ENCODE measurements around the gene MAST2.

Gene MAST2

GRCh38 chr1:45803299-45803780 lies at the start of gene MAST2:
MAST2 (plus strand) TSS chr1:45803612; CDS start chr1:45803896, 284 bp downstream.
- peak within 1 kb of the TSS; percentile 97 for H2AFZ ChIP-seq (ENCODE audit: low read depth, low read length)
- peaks cover 25% of the 10 kb centered on the region for H3K4me1 ChIP-seq (ENCODE audit: insufficient read depth, low read length)
- peaks cover 15% of the 10 kb centered on the region for H3K36me3 ChIP-seq (ENCODE audit: insufficient read depth, low read length)
- H3K27me3 ChIP-seq (ENCODE audit: insufficient read depth, low read length), result no peaks in the 10 kb centered on the region
- H3K9me3 ChIP-seq (ENCODE audit: low read length), result no peaks in the 10 kb centered on the region
- peak within 1 kb of the TSS; percentile 100 for H3K4me3 ChIP-seq (ENCODE audit: low read length)

- H3K9me3 ChIP-seq (ENCODE audit: low read length), result peaks cover 7% of the 10 kb centered on the region
- H3K27me3 ChIP-seq (ENCODE audit: insufficient read depth, low read length), result peaks cover 18% of the 10 kb centered on the region
- no peak overlapping the region for H2AFZ ChIP-seq (ENCODE audit: low read depth, low read length)
- no peaks in the 10 kb centered on the region for H3K36me3 ChIP-seq (ENCODE audit: insufficient read depth, low read length)
- no peak overlapping the region for H3K4me3 ChIP-seq (ENCODE audit: low read length)
- H3K4me1 ChIP-seq (ENCODE audit: insufficient read depth, low read length), result no peaks in the 10 kb centered on the region
These were observed 47.7 kb upstream of the MAST2 start for GRCh38 chr1:45755697-45756096.

GRCh38 chr1:45762291-45762690 lies 41.1 kb upstream of the MAST2 start:
- Histone ChIP-seq H3K36me3 (ENCODE audit: insufficient read depth, low read length) (no peaks in the 10 kb centered on the region), H2AFZ (ENCODE audit: low read depth, low read length) (no peak overlapping the region), H3K4me1 (ENCODE audit: insufficient read depth, low read length) (no peaks in the 10 kb centered on the region), H3K27me3 (ENCODE audit: insufficient read depth, low read length) (peaks cover 18% of the 10 kb centered on the region), H3K4me3 (ENCODE audit: low read length) (no peak overlapping the region), H3K9me3 (ENCODE audit: low read length) (peaks cover 3% of the 10 kb centered on the region)

- Histone ChIP-seq H3K4me1 (ENCODE audit: insufficient read depth, low read length) (no peaks in the 10 kb centered on the region), H2AFZ (ENCODE audit: low read depth, low read length) (no peak overlapping the region)
These were observed 37.2 kb upstream of the MAST2 start for GRCh38 chr1:45765999-45766792.

GRCh38 chr1:45767035-45767434 lies 36.4 kb upstream of the MAST2 start:
- Histone ChIP-seq H3K27me3 (ENCODE audit: insufficient read depth, low read length) (no peaks in the 10 kb centered on the region), H3K4me1 (ENCODE audit: insufficient read depth, low read length) (no peaks in the 10 kb centered on the region), H3K9me3 (ENCODE audit: low read length) (no peaks in the 10 kb centered on the region), H3K36me3 (ENCODE audit: insufficient read depth, low read length) (no peaks in the 10 kb centered on the region), H2AFZ (ENCODE audit: low read depth, low read length) (no peak overlapping the region), H3K4me3 (ENCODE audit: low read length) (no peak overlapping the region)

More at GRCh38 chr1:45765999-45766792, 37.2 kb upstream of the MAST2 start:
- Histone ChIP-seq H3K9me3 (ENCODE audit: low read length) (no peaks in the 10 kb centered on the region), H3K27me3 (ENCODE audit: insufficient read depth, low read length) (no peaks in the 10 kb centered on the region), H3K36me3 (ENCODE audit: insufficient read depth, low read length) (no peaks in the 10 kb centered on the region), H3K4me3 (ENCODE audit: low read length) (no peak overlapping the region)

GRCh38 chr1:45769261-45769932 lies 34.0 kb upstream of the MAST2 start:
- H3K36me3 ChIP-seq (ENCODE audit: insufficient read depth, low read length), result no peaks in the 10 kb centered on the region
- H3K4me3 ChIP-seq (ENCODE audit: low read length), result no peak overlapping the region
- no peaks in the 10 kb centered on the region for H3K4me1 ChIP-seq (ENCODE audit: insufficient read depth, low read length)
- H2AFZ ChIP-seq (ENCODE audit: low read depth, low read length), result no peak overlapping the region
- H3K27me3 ChIP-seq (ENCODE audit: insufficient read depth, low read length), result no peaks in the 10 kb centered on the region
- no peaks in the 10 kb centered on the region for H3K9me3 ChIP-seq (ENCODE audit: low read length)

- H3K27me3 ChIP-seq (ENCODE audit: insufficient read depth, low read length), result no peaks in the 10 kb centered on the region
- H3K4me3 ChIP-seq (ENCODE audit: low read length), result no peak overlapping the region
- H2AFZ ChIP-seq (ENCODE audit: low read depth, low read length), result no peak overlapping the region
- H3K36me3 ChIP-seq (ENCODE audit: insufficient read depth, low read length), result no peaks in the 10 kb centered on the region
- H3K9me3 ChIP-seq (ENCODE audit: low read length), result no peaks in the 10 kb centered on the region
- no peaks in the 10 kb centered on the region for H3K4me1 ChIP-seq (ENCODE audit: insufficient read depth, low read length)
These were observed 30.4 kb upstream of the MAST2 start for GRCh38 chr1:45772971-45773370.

- no peak overlapping the region for H3K4me3 ChIP-seq (ENCODE audit: low read length)
- no peak overlapping the region for H2AFZ ChIP-seq (ENCODE audit: low read depth, low read length)
- H3K36me3 ChIP-seq (ENCODE audit: insufficient read depth, low read length), result no peaks in the 10 kb centered on the region
- H3K4me1 ChIP-seq (ENCODE audit: insufficient read depth, low read length), result no peaks in the 10 kb centered on the region
- H3K27me3 ChIP-seq (ENCODE audit: insufficient read depth, low read length), result no peaks in the 10 kb centered on the region
- no peaks in the 10 kb centered on the region for H3K9me3 ChIP-seq (ENCODE audit: low read length)
These were observed 27.6 kb upstream of the MAST2 start for GRCh38 chr1:45775794-45776193.

GRCh38 chr1:45785583-45785982 lies 17.8 kb upstream of the MAST2 start:
- Histone ChIP-seq H3K27me3 (ENCODE audit: insufficient read depth, low read length) (peaks cover 2% of the 10 kb centered on the region), H3K4me3 (ENCODE audit: low read length) (no peak overlapping the region), H3K36me3 (ENCODE audit: insufficient read depth, low read length) (no peaks in the 10 kb centered on the region), H3K9me3 (ENCODE audit: low read length) (no peaks in the 10 kb centered on the region), H3K4me1 (ENCODE audit: insufficient read depth, low read length) (no peaks in the 10 kb centered on the region), H2AFZ (ENCODE audit: low read depth, low read length) (no peak overlapping the region)

- Histone ChIP-seq H3K36me3 (ENCODE audit: insufficient read depth, low read length) (no peaks in the 10 kb centered on the region), H3K4me3 (ENCODE audit: low read length) (no peak overlapping the region), H3K4me1 (ENCODE audit: insufficient read depth, low read length) (no peaks in the 10 kb centered on the region), H3K9me3 (ENCODE audit: low read length) (no peaks in the 10 kb centered on the region), H2AFZ (ENCODE audit: low read depth, low read length) (no peak overlapping the region), H3K27me3 (ENCODE audit: insufficient read depth, low read length) (peaks cover 2% of the 10 kb centered on the region)
These were observed 15.5 kb upstream of the MAST2 start for GRCh38 chr1:45787905-45788304.

- peaks cover 2% of the 10 kb centered on the region for H3K27me3 ChIP-seq (ENCODE audit: insufficient read depth, low read length)
- no peak overlapping the region for H2AFZ ChIP-seq (ENCODE audit: low read depth, low read length)
- H3K4me3 ChIP-seq (ENCODE audit: low read length), result no peak overlapping the region
- no peaks in the 10 kb centered on the region for H3K4me1 ChIP-seq (ENCODE audit: insufficient read depth, low read length)
- no peaks in the 10 kb centered on the region for H3K36me3 ChIP-seq (ENCODE audit: insufficient read depth, low read length)
- H3K9me3 ChIP-seq (ENCODE audit: low read length), result no peaks in the 10 kb centered on the region
These were observed 13.8 kb upstream of the MAST2 start for GRCh38 chr1:45789601-45790000.

GRCh38 chr1:45792744-45793143 lies 10.7 kb upstream of the MAST2 start:
- no peaks in the 10 kb centered on the region for H3K4me1 ChIP-seq (ENCODE audit: insufficient read depth, low read length)
- no peaks in the 10 kb centered on the region for H3K9me3 ChIP-seq (ENCODE audit: low read length)
- H3K4me3 ChIP-seq (ENCODE audit: low read length), result no peak overlapping the region
- H3K36me3 ChIP-seq (ENCODE audit: insufficient read depth, low read length), result no peaks in the 10 kb centered on the region
- peaks cover 2% of the 10 kb centered on the region for H3K27me3 ChIP-seq (ENCODE audit: insufficient read depth, low read length)
- no peak overlapping the region for H2AFZ ChIP-seq (ENCODE audit: low read depth, low read length)

GRCh38 chr1:45793942-45794604 lies 9.3 kb upstream of the MAST2 start:
- H3K9me3 ChIP-seq (ENCODE audit: low read length), result no peaks in the 10 kb centered on the region
- H3K36me3 ChIP-seq (ENCODE audit: insufficient read depth, low read length), result no peaks in the 10 kb centered on the region
- H2AFZ ChIP-seq (ENCODE audit: low read depth, low read length), result no peak overlapping the region
- no peak overlapping the region for H3K4me3 ChIP-seq (ENCODE audit: low read length)
- H3K27me3 ChIP-seq (ENCODE audit: insufficient read depth, low read length), result no peaks in the 10 kb centered on the region
- H3K4me1 ChIP-seq (ENCODE audit: insufficient read depth, low read length), result no peaks in the 10 kb centered on the region

All from neuron (in vitro differentiated cells).